B cell (primary cell): Measurements from ENCODE around the gene ZIC2. TPM values are rescaled to one million over a fixed set of nuclear protein-coding genes. Genes with fewer than 3 reads are reported as not detected.
"Not testable (repeated sequence)": the region's sequence is repeated elsewhere in the genome, so short reads cannot be mapped to it uniquely, and the experiment has no call there.

Experiments
- ATAC-seq: fragments of 200-7000 bp; cut with Tn5 transposase; one replicate; pipeline ENCODE4 v1.10.0; 2021; ENCODE audit warnings: low read depth, mild to moderate bottlenecking, moderate number of reproducible peaks, moderate library complexity
- CTCF ChIA-PET: fragments of 350-600 bp; sonication (Branson Sonifier 250); formaldehyde crosslinking; loops from one replicate; lab custom pipeline; 2021; ENCODE audit warnings: antibody characterized with exemption, inconsistent platforms; lab: Charles Lee
- POLR2A ChIA-PET: fragments of 350-600 bp; sonication (Branson Sonifier 250); formaldehyde crosslinking; loops from one replicate; lab custom pipeline; 2021; ENCODE audit warnings: antibody characterized with exemption; lab: Charles Lee
- DNase-seq: peaks from one replicate; pipeline ENCODE4 v3.0.0; 2013
- H2AFZ ChIP-seq: 2 replicates; pipeline ENCODE4 v1.6.1; 2012; ENCODE audit warnings: mild to moderate bottlenecking, low read depth, low read length; ENCODE audit not compliant: insufficient read depth, poor library complexity, severe bottlenecking
- H3K27ac ChIP-seq, 2 donors: 1 replicate in 1 of 2; 2 replicates in 1 of 2; pipeline ENCODE4 v1.5.1; 2012 to 2013; ENCODE audit warnings: low read length in 2 of 2, mild to moderate bottlenecking in 2 of 2, moderate library complexity in 1 of 2
- H3K27me3 ChIP-seq, 4 experiments: fragments of 200-600 bp in 1 of 4; sonication (generic) in 1 of 4; replicated peaks in 1 of 4; 1 replicate in 2 of 4; 2 replicates in 2 of 4; pipeline versions ENCODE4 v1.6.1 to v1.7.0; 2013 to 2016; ENCODE audit warnings: low read length in 3 of 4, mild to moderate bottlenecking in 2 of 4, mixed read lengths in 1 of 4, moderate library complexity in 1 of 4; ENCODE audit not compliant: insufficient read depth in 4 of 4, control insufficient read depth in 3 of 4; ENCODE audit errors: control extremely low read depth in 1 of 4
- H3K36me3 ChIP-seq, 2 experiments: replicated peaks in 1 of 2; 1 replicate in 1 of 2; 2 replicates in 1 of 2; pipeline versions ENCODE4 v1.6.1 to v1.7.1; 2013; ENCODE audit warnings: low read length in 1 of 2; ENCODE audit not compliant: insufficient read depth in 2 of 2, control insufficient read depth in 1 of 2; ENCODE audit errors: control extremely low read depth in 1 of 2, extremely low read depth in 1 of 2
- H3K4me1 ChIP-seq, 2 donors: fragments of 200-600 bp in 1 of 2; sonication (generic) in 1 of 2; 1 replicate in 1 of 2; 2 replicates in 1 of 2; pipeline versions ENCODE4 v1.5.1 to v1.6.1; 2013 to 2017; ENCODE audit warnings: low read length in 2 of 2; ENCODE audit not compliant: control insufficient read depth in 2 of 2, insufficient read depth in 2 of 2
- H3K4me2 ChIP-seq: replicated peaks from 2 replicates; pipeline ENCODE3; 2012; ENCODE audit warnings: mild to moderate bottlenecking, low read depth, low read length; ENCODE audit not compliant: poor library complexity, severe bottlenecking
- H3K4me3 ChIP-seq, 5 experiments: fragments of 200-600 bp in 1 of 5; sonication (generic) in 1 of 5; 1 replicate in 3 of 5; 2 replicates in 2 of 5; pipeline versions ENCODE4 v1.5.1 to v1.7.0; 2011 to 2016; ENCODE audit warnings: low read length in 4 of 5, mild to moderate bottlenecking in 4 of 5, low read depth in 2 of 5, control low read depth in 1 of 5, moderate library complexity in 1 of 5; ENCODE audit not compliant: insufficient read depth in 1 of 5; ENCODE audit errors: control extremely low read depth in 1 of 5, extremely low read depth in 1 of 5
- H3K79me2 ChIP-seq: fragments of 200-600 bp; sonication (generic); one replicate; pipeline ENCODE4 v1.6.0; 2016; ENCODE audit warnings: low read length; ENCODE audit not compliant: control insufficient read depth, insufficient read depth
- H3K9ac ChIP-seq: fragments of 200-600 bp; sonication (generic); 2 replicates; pipeline ENCODE4 v1.6.1; 2017; ENCODE audit warnings: mild to moderate bottlenecking, low read length, moderate library complexity
- H3K9me3 ChIP-seq, 3 donors: one replicate each; pipeline versions ENCODE4 v1.6.1 to v1.7.1; 2013; ENCODE audit warnings: low read length in 2 of 3; ENCODE audit not compliant: control insufficient read depth in 2 of 3, insufficient read depth in 1 of 3; ENCODE audit errors: control extremely low read depth in 1 of 3
- H4K20me1 ChIP-seq: 2 replicates; pipeline ENCODE4 v1.6.0; 2012; ENCODE audit warnings: mild to moderate bottlenecking, low read length; ENCODE audit not compliant: insufficient read depth, control insufficient read depth, poor library complexity, severe bottlenecking
- H3K27ac Mint-ChIP-seq: one replicate; pipeline ENCODE4 v1.8.0; 2021; ENCODE audit warnings: mixed read lengths
- H3K27me3 Mint-ChIP-seq: one replicate; pipeline ENCODE4 v1.8.0; 2021; ENCODE audit warnings: mixed read lengths
- H3K4me1 Mint-ChIP-seq: one replicate; pipeline ENCODE4 v1.8.0; 2021; ENCODE audit warnings: mixed read lengths
- H3K4me3 Mint-ChIP-seq: one replicate; pipeline ENCODE4 v1.8.0; 2021; ENCODE audit warnings: mixed read lengths
- H3K9me3 Mint-ChIP-seq: one replicate; pipeline ENCODE4 v1.8.0; 2022; ENCODE audit warnings: mixed read lengths; ENCODE audit not compliant: insufficient read depth
- EZH2 ChIP-seq: IDR thresholded peaks from 2 replicates; pipeline ENCODE4 v1.6.1; 2012; ENCODE audit warnings: borderline replicate concordance, low read depth, mild to moderate bottlenecking, moderate library complexity, low read length; ENCODE audit not compliant: insufficient read depth, poor library complexity, severe bottlenecking
- WGBS: methylation state at CpG from one replicate; pipeline ENCODE4 v1.1.5; 2013; ENCODE audit warnings: missing lambda C conversion rate; ENCODE audit not compliant: insufficient coverage; 5-methylcytosine and 5-hydroxymethylcytosine counted together
- intact Hi-C: fragments of 100-400 bp; cut with micrococcal nuclease; formaldehyde crosslinking; loops from one replicate; pipeline ENCODE4 v1.10.0; 2022
- polyA plus RNA-seq: library from polyadenylated mRNA; depleted of rRNA; stranded (reverse); fragments of >200 nt; gene quantifications from 2 replicates; pipeline ENCODE4 v1.2.3, GENCODE V29; 2012
- total RNA-seq, 2 donors: library from RNA; stranded (reverse); fragments of 120-200 nt in 1 of 2; gene quantifications; 1 replicate in 1 of 2; 2 replicates in 1 of 2; pipeline versions ENCODE4 v1.2.3 to v1.2.4, GENCODE V29; 2013 to 2022
- TF ChIP-seq, protein P1 (sequence below): fragments of 200-600 bp; IDR thresholded peaks from one replicate; pipeline ENCODE4 v1.8.0; 2022; ENCODE audit warnings: antibody characterized with exemption, mild to moderate bottlenecking

ZIC2 gene
- total and polyA plus RNA-seq, 2 donors (not counting 1 experiment from before 2014, with no cell fraction given), result not detected

DNA sequence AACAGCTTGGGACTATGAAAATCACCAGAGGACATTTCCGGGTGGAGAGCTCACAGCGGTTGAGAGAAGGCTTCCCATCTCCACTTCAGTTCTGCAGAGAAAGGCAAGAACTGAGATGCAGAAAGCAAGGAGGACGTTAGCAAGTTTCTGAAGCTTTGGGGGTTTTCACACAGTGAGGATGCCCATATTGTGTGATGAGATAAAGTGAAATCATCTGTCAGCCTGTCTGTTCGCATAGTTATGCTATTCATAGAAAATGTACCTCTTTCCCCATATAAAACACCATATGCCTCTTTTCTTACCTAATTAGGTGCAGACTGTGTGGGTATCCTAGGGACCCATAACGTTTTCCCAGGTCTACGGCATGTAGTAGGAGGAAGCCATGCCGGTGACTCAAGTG lies 37.5 kb upstream of the ZIC2 start:
- Mint-ChIP-seq H3K4me3 (no peak overlapping the region), H3K9me3 (no peaks in the 10 kb centered on the region), H3K27ac (no peak overlapping the region), H3K27me3 (peaks cover 50% of the 10 kb centered on the region), H3K4me1 (no peaks in the 10 kb centered on the region)
- Histone ChIP-seq H3K27ac (no peak overlapping the region), H3K27me3 (peaks cover 0 to 16% (median 4%) of the 10 kb centered on the region in 4 experiments), H3K36me3 (no peaks in the 10 kb centered on the region), H3K4me3 (no peak overlapping the region), H3K4me1 (no peaks in the 10 kb centered on the region), H3K79me2 (no peaks in the 10 kb centered on the region), H3K9ac (no peak overlapping the region), H2AFZ (no peak overlapping the region), H3K4me2 (no peak overlapping the region), H4K20me1 (no peaks in the 10 kb centered on the region), H3K9me3 (peaks cover 0 to 9% (median 0%) of the 10 kb centered on the region in 3 donors)
- TF ChIP-seq, protein P1, sequence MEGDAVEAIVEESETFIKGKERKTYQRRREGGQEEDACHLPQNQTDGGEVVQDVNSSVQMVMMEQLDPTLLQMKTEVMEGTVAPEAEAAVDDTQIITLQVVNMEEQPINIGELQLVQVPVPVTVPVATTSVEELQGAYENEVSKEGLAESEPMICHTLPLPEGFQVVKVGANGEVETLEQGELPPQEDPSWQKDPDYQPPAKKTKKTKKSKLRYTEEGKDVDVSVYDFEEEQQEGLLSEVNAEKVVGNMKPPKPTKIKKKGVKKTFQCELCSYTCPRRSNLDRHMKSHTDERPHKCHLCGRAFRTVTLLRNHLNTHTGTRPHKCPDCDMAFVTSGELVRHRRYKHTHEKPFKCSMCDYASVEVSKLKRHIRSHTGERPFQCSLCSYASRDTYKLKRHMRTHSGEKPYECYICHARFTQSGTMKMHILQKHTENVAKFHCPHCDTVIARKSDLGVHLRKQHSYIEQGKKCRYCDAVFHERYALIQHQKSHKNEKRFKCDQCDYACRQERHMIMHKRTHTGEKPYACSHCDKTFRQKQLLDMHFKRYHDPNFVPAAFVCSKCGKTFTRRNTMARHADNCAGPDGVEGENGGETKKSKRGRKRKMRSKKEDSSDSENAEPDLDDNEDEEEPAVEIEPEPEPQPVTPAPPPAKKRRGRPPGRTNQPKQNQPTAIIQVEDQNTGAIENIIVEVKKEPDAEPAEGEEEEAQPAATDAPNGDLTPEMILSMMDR, result no peak
- TF ChIP-seq EZH2, result no peak
- no peak for ATAC-seq
- intact Hi-C loops, result no loop called here
- 77% methylated on average over 2 of the region's 7 CpGs for whole genome bisulfite sequencing
- DNase-seq, result no peak
- CTCF ChIA-PET, result no interaction called here
- POLR2A ChIA-PET, result no interaction called here

DNA sequence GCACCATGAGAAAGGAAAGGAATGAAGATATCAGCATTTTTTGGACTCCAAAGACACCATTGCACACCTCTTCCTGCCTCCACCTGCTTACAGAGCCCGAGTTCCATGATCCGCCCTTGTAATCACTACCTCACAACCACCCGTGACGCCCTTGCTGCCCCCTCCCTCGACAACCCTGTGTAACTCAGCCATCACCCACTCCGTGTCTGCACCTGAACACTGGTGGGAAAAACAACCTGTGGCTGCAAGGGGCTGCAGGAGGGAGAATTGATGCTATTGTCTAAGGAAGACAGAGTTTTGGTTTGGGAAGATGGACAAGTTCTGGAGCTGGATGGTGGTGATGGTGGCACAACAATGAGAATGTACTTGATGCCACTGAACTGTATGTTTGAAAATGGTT lies 37.0 kb upstream of the ZIC2 start:
- H3K27me3 Mint-ChIP-seq, result peaks cover 55% of the 10 kb centered on the region
- H3K4me1 Mint-ChIP-seq, result no peaks in the 10 kb centered on the region
- Histone ChIP-seq H4K20me1 (no peaks in the 10 kb centered on the region), H2AFZ (no peak overlapping the region), H3K9ac (no peak overlapping the region), H3K4me3 (no peak overlapping the region), H3K27ac (no peak overlapping the region), H3K79me2 (no peaks in the 10 kb centered on the region), H3K36me3 (no peaks in the 10 kb centered on the region), H3K4me1 (no peaks in the 10 kb centered on the region), H3K27me3 (peaks cover 0 to 16% (median 4%) of the 10 kb centered on the region in 4 experiments), H3K4me2 (no peak overlapping the region), H3K9me3 (peaks cover 0 to 9% (median 0%) of the 10 kb centered on the region in 3 donors)
- H3K9me3 Mint-ChIP-seq, result no peaks in the 10 kb centered on the region
- ChIA-PET CTCF (no interaction called here), POLR2A (no interaction called here)
- ATAC-seq, result no peak
- no peak for DNase-seq
- WGBS, result 92% methylated on average over 3 of the region's 6 CpGs
- no peak overlapping the region for H3K4me3 Mint-ChIP-seq
- intact Hi-C loops, result no loop called here
- TF ChIP-seq, protein P1, result no peak
- TF ChIP-seq EZH2, result no peak
- no peak overlapping the region for H3K27ac Mint-ChIP-seq

DNA sequence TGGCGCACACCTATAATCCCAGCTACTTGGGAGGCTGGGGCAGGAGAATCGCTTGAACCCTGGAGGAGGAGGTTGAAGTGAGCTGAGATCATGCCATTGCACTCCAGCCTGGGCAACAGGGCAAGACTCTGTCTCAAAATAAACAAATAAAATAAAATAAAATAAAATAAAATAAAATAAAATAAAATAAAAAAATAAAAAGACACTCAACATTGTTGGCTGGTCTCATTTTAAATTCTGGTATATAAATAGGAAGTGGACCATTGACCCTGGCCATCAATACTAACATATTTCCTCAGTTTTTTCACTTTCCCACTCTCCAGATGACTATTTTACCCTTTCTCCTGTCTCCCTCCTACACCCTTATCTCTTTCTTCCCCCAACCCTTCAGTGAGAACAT lies 36.1 kb upstream of the ZIC2 start:
- peaks cover 0 to 20% (median 4%) of the 10 kb centered on the region in 4 experiments for H3K27me3 ChIP-seq
- H3K4me1 ChIP-seq, H3K9me3 ChIP-seq, intact Hi-C loops, H3K27ac ChIP-seq, H3K4me2 ChIP-seq, H2AFZ ChIP-seq, DNase-seq, H3K4me3 Mint-ChIP-seq, H3K27ac Mint-ChIP-seq, H3K9ac ChIP-seq, H3K79me2 ChIP-seq, ATAC-seq, H3K9me3 Mint-ChIP-seq, CTCF ChIA-PET, H3K36me3 ChIP-seq, H4K20me1 ChIP-seq, H3K4me3 ChIP-seq, H3K4me1 Mint-ChIP-seq: not testable (repeated sequence)
- POLR2A ChIA-PET, result interaction anchor here (0.6 to 0.7 kb wide), 2 partner anchors 11 to 42 kb away, joined by 4 to 7 read pairs; no protein-coding TSS in a partner anchor
- WGBS, result no CpG with 5 or more reads among the region's 2 CpGs
- peaks cover 61% of the 10 kb centered on the region for H3K27me3 Mint-ChIP-seq
